Measurements from ENCODE around the gene PDE9A. TPM values are rescaled to one million over a fixed set of nuclear protein-coding genes. Genes with fewer than 3 reads are reported as not detected.
"Not testable (repeated sequence)": the region's sequence is repeated elsewhere in the genome, so short reads cannot be mapped to it uniquely, and the experiment has no call there.

The PDE9A gene
- total RNA-seq, 1 donor from 2014 or later: 0.41 TPM

- DNase-seq (ENCODE audit: extremely low read depth, low read depth, low spot score): not testable (repeated sequence)
These were observed 159.3 kb downstream of the PDE9A start for GRCh38 chr21:42812528-42813241.

- DNase-seq (ENCODE audit: extremely low read depth, low read depth, low spot score): no peak
These were observed 161.8 kb downstream of the PDE9A start for GRCh38 chr21:42815217-42815616.

GRCh38 chr21:42818328-42818749, 164.9 kb downstream of the PDE9A start:
- no peak for DNase-seq (ENCODE audit: extremely low read depth, low read depth, low spot score)

GRCh38 chr21:42819861-42820615, 166.6 kb downstream of the PDE9A start:
- no peak for DNase-seq (ENCODE audit: extremely low read depth, low read depth, low spot score)

- DNase-seq (ENCODE audit: extremely low read depth, low read depth, low spot score): no peak
These were observed 167.4 kb downstream of the PDE9A start for GRCh38 chr21:42820616-42821465.

Other genes starting within 250 kb of the PDE9A start
- gene UBASH3A, start 249.7 kb upstream of the PDE9A start, total RNA-seq: not detected in 2 replicates
- 0.15 TPM in 1 of 2 replicates, not detected in the other for gene RSPH1, start 157.4 kb upstream of the PDE9A start, total RNA-seq
- 13.6 and 26.8 TPM in 2 replicates for gene SLC37A1, start 139.8 kb upstream of the PDE9A start, total RNA-seq
- gene WDR4, start 225.9 kb downstream of the PDE9A start, total RNA-seq: 9.8 and 13.1 TPM in 2 replicates
- 26.6 and 49.3 TPM in 2 replicates for gene NDUFV3, start 239.7 kb downstream of the PDE9A start, total RNA-seq

Data from glomerular endothelial cell (primary cell).